Mesothelial cell of epicardium (in vitro differentiated cells): ENCODE results near the gene SYCN. TPM values are rescaled to one million over a fixed set of nuclear protein-coding genes. Genes with fewer than 3 reads are reported as not detected.

Source experiments
- DNase-seq, 2 experiments: peaks; one replicate each; pipeline ENCODE4 v3.0.0; 2021; ENCODE audit warnings: low spot score in 2 of 2; ENCODE audit not compliant: unreplicated experiment in 2 of 2
- H3K27ac Mint-ChIP-seq: 2 replicates; pipeline ENCODE4 v1.8.0; 2021; ENCODE audit warnings: mixed read lengths
- H3K27me3 Mint-ChIP-seq: 2 replicates; pipeline ENCODE4 v1.8.0; 2021; ENCODE audit warnings: low read depth, mixed read lengths
- H3K36me3 Mint-ChIP-seq: 2 replicates; pipeline ENCODE4 v1.8.0; 2021; ENCODE audit warnings: mixed read lengths
- H3K4me1 Mint-ChIP-seq: 2 replicates; pipeline ENCODE4 v1.8.0; 2021; ENCODE audit warnings: mixed read lengths
- H3K4me3 Mint-ChIP-seq: 2 replicates; pipeline ENCODE4 v1.8.0; 2021; ENCODE audit warnings: mild to moderate bottlenecking, moderate library complexity, mixed read lengths
- H3K9me3 Mint-ChIP-seq: 2 replicates; pipeline ENCODE4 v1.8.0; 2021; ENCODE audit warnings: mixed read lengths
- total RNA-seq: library from RNA; stranded (reverse); gene quantifications from 3 replicates; pipeline ENCODE4 v1.2.1, GENCODE V29; 2021
- TF ChIP-seq, protein P1 (sequence below): fragments of 200-600 bp; sonication (generic); IDR thresholded peaks from one replicate; pipeline ENCODE4 v1.5.0; 2021; ENCODE audit warnings: antibody characterized with exemption; ENCODE audit not compliant: unreplicated experiment

The SYCN gene
- total RNA-seq, 1 donor from 2014 or later: not detected

DNA sequence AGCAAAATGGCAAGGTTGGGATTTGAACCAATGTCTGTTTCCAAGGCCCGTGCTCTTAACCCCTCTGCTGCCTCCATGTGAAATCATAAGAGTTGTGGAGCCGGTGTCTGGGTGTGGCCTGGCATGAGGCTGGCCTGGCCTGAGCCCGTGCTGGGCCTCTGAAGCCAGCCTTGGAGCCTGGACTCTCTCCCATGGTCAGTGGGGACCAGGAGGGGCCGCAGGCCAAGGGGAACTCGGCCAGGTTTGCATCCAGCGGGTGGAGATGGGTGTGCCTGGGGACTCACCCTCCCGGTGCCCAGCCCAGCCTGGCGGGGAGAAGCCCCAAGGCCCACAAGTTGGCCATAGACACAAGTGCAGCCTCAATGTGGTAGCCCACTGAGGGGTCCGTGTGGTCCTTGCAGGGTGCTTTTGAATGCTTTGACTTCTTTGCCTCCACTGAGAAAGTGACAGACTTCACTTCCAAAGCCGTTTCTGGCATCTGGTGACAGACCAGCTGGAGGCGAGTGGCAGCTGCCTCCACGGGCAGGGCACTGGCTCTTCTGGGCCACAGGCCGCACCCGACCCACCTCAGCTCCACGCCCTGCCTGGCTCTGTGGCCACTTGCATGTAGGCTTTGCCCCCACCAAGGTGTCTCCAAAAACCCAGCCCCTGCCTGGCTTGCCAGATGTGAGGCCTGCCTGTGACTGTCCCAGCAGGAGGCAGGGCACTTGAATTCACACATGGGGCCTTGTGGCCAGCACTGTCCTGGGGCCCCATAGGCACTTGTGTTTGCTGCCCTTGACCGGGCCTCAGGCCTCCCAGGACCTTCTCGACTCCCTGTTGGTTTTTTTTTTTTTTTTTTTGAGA is 33.5 kb downstream of the SYCN start:
- no peaks in the 10 kb centered on the region for H3K9me3 Mint-ChIP-seq
- H3K4me1 Mint-ChIP-seq: peaks cover 14% of the 10 kb centered on the region
- no peak for DNase-seq
- peaks cover 1% of the 10 kb centered on the region for H3K36me3 Mint-ChIP-seq
- TF ChIP-seq, protein P1, sequence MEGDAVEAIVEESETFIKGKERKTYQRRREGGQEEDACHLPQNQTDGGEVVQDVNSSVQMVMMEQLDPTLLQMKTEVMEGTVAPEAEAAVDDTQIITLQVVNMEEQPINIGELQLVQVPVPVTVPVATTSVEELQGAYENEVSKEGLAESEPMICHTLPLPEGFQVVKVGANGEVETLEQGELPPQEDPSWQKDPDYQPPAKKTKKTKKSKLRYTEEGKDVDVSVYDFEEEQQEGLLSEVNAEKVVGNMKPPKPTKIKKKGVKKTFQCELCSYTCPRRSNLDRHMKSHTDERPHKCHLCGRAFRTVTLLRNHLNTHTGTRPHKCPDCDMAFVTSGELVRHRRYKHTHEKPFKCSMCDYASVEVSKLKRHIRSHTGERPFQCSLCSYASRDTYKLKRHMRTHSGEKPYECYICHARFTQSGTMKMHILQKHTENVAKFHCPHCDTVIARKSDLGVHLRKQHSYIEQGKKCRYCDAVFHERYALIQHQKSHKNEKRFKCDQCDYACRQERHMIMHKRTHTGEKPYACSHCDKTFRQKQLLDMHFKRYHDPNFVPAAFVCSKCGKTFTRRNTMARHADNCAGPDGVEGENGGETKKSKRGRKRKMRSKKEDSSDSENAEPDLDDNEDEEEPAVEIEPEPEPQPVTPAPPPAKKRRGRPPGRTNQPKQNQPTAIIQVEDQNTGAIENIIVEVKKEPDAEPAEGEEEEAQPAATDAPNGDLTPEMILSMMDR: no peak
- H3K4me3 Mint-ChIP-seq: no peak overlapping the region
- no peaks in the 10 kb centered on the region for H3K27me3 Mint-ChIP-seq
- no peak overlapping the region for H3K27ac Mint-ChIP-seq

DNA sequence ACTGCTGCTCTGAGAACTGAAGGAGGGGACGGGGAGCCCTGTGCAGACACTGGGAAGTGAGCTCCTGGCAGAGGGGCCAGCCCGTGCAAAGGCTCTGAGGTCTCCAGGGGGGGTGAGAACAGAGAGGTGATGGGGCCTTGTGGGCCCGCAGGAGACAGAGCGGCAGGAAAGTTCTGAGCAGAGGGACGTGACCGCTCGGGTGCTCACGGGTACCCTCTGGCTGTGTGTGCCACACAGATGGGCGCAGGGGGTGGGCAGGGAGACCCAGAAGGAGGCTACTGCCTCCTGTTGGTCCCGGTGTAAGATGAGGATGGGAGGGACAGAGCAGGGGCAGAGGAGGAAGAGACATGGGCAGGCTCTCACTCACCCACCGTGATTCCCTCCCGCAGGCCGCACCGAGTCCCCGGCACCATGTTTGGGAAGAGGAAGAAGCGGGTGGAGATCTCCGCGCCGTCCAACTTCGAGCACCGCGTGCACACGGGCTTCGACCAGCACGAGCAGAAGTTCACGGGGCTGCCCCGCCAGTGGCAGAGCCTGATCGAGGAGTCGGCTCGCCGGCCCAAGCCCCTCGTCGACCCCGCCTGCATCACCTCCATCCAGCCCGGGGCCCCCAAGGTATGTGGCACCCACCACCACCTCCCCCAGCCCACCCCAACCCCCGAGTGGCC is 34.8 kb downstream of the SYCN start:
- no peak overlapping the region for H3K4me3 Mint-ChIP-seq
- no peaks in the 10 kb centered on the region for H3K36me3 Mint-ChIP-seq
- no peaks in the 10 kb centered on the region for H3K9me3 Mint-ChIP-seq
- H3K27ac Mint-ChIP-seq: peak overlapping the region; percentile 71
- peaks cover 14% of the 10 kb centered on the region for H3K4me1 Mint-ChIP-seq
- H3K27me3 Mint-ChIP-seq: no peaks in the 10 kb centered on the region
- TF ChIP-seq, protein P1: no peak
- DNase-seq: no peak

- TF ChIP-seq, protein P1: no peak
- no peak overlapping the region for H3K4me3 Mint-ChIP-seq
- no peaks in the 10 kb centered on the region for H3K9me3 Mint-ChIP-seq
- H3K27me3 Mint-ChIP-seq: no peaks in the 10 kb centered on the region
- peaks cover 14% of the 10 kb centered on the region for H3K4me1 Mint-ChIP-seq
- H3K27ac Mint-ChIP-seq: peak overlapping the region; percentile 71
- no peak for DNase-seq
- H3K36me3 Mint-ChIP-seq: no peaks in the 10 kb centered on the region
Measured at GRCh38 chr19:39168258-39169142, 35.6 kb downstream of the SYCN start.

DNA sequence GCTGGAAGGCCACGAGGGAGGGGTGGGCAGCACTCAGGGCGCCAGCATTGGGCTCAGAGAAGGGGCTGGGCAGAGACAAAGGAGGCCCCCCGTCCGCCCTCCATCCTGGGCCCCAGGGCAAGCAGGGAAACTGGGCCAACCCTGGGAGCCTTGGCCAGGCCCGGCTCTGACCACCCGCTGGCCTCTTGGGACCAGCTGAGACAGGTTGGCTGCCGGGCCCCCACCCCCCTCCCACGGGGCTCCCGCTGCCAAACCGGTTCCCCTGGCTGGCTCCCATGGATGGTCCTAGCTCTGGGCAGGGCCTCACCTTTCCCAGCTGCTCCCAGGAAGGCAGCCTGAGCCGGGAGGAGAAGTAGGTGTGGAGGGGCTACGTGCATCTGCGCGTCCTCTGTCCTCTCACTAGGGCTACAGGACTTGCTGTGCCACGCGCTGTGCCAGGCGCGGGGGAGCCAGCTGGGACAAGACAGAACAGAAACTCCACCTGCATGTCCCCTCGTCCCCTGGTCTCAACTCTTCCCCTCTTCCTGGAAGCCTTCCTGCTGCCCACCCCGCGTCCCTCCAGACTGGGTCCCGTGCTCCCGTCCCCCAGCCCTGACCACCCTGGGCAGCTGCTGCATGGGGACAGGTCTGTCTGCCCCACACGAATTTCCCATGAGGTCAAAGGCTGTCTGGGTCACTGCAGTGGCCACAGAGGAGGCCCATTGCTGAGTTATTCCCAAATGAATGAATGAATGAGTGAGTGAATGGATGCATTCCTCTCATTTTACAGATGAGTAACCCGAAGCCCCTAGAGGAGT is 36.4 kb downstream of the SYCN start:
- peak overlapping the region; percentile 42 for H3K4me3 Mint-ChIP-seq

More for the DNA sequence above, 36.4 kb downstream of the SYCN start:
- TF ChIP-seq, protein P1: no peak
- peak overlapping the region; percentile 95 for H3K27ac Mint-ChIP-seq
- H3K4me1 Mint-ChIP-seq: peaks cover 22% of the 10 kb centered on the region
- no peak for DNase-seq
- H3K27me3 Mint-ChIP-seq: no peaks in the 10 kb centered on the region
- no peaks in the 10 kb centered on the region for H3K36me3 Mint-ChIP-seq
- H3K9me3 Mint-ChIP-seq: no peaks in the 10 kb centered on the region
